Measurements from ENCODE around the gene VSTM2L.
"Not testable (repeated sequence)": the region's sequence is repeated elsewhere in the genome, so short reads cannot be mapped to it uniquely, and the experiment has no call there.

The VSTM2L gene, protein sequence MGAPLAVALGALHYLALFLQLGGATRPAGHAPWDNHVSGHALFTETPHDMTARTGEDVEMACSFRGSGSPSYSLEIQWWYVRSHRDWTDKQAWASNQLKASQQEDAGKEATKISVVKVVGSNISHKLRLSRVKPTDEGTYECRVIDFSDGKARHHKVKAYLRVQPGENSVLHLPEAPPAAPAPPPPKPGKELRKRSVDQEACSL

DNA sequence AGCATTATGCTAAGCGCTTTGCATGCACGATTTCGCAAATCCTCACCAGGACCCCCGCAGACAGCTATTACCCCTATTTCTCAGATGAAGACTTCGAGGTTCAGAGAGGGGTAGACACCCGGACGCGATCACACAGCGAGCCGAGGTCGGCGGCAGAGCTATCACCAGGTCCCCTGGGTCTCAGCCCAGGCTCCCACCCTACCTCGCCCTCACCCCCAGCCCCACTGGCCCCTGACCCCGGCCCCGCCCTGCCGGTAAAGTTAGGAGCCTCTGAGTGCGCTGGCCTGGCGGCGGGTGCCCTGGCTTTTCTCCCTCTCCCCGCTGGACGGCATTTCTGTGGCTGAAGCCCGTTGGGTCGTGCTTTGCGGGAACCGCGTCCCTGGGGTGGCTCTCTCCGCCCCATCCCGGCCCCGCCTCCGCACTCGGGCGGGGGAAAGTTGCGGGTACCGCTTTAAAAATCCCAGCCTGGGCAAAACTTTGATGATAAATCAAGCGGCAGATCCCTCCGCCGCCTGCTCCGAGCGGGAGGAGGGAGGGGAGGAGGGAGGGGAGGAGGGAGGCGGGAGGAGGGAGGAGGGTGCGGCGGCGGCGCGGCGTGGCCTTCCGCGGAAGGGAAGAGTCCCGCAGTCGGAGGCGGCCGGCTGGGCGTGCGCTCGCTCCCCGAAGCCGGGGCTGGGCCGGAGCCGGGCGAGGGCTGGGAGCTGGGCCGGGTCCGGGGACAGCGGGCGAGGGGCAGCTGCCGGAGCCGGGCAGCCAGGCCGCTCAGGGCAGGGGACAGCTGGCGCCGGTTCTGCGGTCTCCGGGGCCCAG, at the start of gene VSTM2L:
Gene VSTM2L, plus strand, starts transcription at position 624 of the 810 bp plus-strand sequence. CDS start 224 bp downstream, outside the sequence.
- no peak for DNase-seq (ENCODE audit: low read depth in 2 of 3, low spot score in 2 of 3)

DNA sequence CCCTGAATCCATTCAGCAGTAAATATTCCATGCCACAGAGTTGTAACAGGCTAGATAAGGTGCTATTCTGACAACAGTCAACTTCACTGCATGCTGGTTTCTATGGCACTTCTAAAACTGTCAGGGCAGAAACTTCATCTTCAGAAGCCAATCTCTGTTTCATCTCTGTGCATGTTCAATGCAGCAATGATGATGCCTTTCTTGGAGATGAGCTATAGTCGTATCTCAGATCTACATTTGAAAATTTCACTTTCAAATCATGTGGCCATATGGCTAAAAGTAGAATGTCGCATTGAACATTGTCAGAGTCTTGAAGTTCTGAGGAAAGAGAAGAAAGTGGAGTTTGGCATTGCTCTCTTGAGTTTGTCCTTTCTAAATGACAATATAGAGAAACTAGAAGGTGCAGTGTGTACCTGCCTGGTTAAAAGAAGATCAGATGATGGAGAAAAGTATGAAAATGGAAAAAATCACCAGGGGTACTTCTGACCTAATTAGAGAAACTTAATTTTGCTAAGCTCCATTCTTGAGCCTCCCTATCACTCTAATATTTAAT, 49.0 kb upstream of the VSTM2L start:
- DNase-seq (ENCODE audit: low read depth in 2 of 3, low spot score in 2 of 3): no peak

DNA sequence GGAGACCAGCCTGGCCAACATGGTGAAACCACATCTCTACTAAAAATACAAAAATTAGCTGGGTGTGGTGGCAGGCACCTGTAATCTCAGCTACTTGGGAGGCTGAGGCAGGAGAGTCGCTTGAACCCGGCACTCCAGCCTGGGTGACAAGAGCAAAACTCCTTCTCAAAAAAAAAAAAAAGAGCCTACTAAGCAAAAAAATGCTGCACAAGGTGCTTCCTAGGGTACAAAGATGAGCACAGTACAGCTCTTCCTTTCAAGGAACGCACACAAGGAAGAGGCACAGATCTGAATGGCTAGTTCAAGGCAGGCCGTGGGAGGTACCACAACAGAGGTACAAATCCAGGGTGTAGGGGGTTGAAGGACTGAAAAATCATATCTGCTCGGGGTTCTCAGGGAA, 46.9 kb upstream of the VSTM2L start:
- DNase-seq (ENCODE audit: low read depth in 2 of 3, low spot score in 2 of 3): not testable (repeated sequence)

DNA sequence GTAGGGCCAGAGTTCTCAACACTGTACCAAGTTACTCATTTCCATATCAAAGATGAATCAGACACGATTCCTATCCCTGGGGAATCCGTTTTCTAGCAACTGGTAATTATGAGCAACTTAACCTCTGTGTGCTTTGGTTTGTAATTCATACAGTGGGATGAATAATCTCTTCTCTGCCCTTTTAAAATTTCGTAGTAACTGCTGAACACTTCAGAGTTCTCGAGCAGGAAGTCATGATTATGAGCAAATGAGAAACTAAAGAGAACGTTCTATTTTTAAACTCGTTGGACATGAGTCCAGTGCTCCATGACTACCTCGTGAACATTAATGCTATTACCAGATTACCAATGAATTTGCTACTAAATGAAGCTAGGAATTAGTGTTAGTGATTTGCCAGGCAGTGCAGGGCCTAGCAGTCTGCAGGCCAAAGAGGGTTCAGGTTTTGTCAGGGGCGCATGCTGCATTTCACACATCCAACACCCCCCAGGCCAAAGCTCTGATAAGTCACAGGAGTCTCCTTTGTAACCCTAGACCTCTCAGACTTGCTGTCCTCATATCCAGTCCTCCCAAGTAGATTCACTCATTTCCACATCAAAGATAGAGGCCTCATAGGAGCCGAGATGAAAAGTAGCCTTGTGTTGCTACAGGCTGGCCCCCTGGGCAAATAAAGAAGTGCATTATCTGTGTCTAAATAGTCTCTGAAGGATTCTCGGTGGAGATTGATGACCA, 45.8 kb upstream of the VSTM2L start:
- DNase-seq (ENCODE audit: low read depth in 2 of 3, low spot score in 2 of 3): no peak

DNA sequence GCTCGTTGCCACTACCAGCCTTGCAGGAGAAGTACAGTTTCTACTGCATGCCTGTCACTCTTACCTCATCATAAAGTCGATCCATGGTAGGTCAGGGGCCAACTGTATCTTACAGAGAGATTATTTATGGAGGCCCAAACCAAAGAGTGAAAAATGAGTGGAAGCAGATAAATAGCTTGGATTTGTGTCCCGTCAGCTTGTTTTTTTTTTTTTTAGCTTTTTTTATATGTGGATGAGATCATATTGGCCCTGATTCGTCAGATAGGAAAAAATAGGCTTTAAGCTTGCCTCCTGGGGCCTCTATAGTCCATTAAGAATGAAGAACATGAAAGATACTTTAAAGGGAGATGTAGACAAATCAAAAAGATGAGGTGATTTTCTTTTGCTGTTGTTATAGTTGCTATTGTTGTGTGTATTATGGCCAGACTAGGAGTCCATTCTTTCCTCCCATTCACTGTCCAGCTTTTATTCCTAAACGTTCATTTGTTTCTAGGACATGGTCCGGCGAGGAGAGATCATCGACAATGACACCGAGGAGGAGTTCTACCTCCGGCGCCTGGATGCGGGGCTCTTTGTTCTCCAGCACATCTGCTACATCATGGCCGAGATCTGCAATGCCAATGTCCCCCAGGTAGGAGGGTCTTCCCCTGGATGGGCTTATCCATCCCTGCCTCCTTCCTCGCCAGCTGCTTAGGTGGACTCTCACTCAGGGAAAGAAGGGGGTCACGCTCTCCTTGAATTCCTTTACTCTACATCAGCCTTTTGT, 43.3 kb upstream of the VSTM2L start:
- DNase-seq (ENCODE audit: low read depth in 2 of 3, low spot score in 2 of 3): no peak

DNA sequence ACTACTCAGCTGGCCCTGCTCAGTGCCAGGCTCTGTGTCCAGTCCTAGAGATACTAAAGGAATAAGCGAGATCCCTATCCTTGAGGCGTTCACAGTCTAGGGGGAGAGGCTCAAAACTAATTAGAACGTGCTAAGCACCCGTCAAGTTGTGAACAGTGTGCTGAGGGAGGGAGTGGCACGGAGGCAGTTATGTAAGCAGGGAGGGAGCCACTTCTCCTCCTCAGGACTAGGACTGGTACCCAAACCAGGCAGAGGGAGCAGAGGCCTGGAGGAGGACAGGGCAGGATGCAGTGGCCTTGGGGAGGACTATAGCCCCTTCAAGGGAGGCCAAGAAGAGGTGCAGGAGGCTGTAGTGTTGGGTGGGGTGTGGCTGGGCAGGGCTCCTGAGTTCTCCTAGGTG, 39.6 kb upstream of the VSTM2L start:
- DNase-seq (ENCODE audit: low read depth in 2 of 3, low spot score in 2 of 3): no peak

DNA sequence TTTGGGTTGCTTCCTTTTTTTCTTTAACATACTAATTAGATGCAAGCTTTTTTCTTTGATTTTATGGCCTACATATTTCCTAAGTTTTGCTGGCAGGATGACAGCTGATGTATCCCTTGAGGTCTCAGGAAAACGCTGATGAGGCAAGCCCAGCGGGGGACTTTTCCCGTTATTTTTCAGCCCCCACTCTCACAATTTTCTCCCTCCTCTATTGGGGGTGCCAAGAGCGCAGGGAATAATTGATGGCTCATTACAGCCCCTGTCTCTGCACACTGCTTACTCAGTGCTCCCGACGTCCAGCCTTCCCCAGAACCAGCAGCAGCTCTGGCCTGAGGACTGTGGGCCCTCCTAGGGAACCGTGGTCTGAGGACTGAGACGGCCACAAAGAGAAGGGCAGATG, 38.6 kb upstream of the VSTM2L start:
- DNase-seq (ENCODE audit: low read depth in 2 of 3, low spot score in 2 of 3): no peak

DNA sequence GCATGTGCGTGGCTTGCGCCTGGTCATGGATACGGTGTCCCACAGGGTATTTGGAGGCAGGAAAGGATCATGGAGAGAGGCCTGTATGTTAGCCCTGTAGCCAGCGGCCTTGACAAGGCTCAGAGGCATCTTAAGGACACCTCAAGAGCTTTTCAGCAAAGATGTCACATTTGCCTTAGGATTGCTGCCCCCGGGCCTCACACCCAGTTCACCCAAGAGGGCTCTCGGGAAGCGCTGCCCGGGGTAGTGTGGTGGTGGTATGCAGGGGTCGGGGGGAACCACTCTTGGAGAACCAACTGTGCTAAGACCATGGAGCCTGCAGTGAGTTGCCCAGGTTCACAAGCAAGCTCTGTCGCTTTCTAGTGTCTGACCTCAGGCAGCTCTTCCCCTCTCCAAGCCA, 36.9 kb upstream of the VSTM2L start:
- DNase-seq (ENCODE audit: low read depth in 2 of 3, low spot score in 2 of 3): no peak

DNA sequence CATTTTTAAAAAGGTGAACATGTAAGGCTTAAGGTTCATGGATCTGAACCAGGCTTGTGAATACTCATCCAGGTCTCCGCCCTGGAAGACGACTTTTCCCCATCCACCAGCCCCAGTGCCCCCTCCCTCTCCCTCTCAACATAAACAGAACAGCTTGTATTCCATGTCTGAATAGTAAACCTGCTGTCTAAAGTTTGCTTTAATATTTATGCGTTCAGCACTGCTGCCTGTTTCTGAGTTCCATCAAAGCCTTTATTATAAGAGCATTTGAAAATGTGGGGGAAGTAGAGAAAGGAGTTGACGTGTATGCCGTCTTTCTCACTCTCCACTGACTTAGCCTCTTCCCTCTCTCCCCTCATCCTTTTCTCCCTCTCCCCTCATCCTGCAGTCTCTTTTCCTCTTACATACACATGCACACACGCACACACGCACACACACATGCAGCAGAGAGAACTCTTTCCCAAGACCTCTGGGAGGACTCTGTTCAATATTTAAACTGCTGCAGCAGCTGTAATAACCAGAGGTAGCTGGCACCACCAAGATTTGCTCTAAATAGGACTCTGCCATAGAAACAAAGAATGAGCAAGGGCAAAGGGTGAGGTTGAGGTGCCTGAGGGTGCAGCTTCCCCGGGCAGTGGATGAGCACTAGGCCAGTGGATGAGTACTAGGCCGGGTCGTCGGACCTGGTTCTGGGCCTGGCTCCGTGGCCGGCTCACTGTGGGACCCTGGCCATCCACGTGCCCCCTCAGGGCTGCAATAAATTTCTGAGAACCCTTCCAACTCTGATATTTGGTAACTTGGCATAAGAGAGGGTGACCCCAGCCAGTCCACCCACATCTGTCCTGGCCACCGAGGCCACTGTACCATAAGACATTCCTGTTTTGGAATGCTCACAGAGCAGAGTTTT, 35.4 kb upstream of the VSTM2L start:
- DNase-seq (ENCODE audit: low read depth in 2 of 3, low spot score in 2 of 3): no peak

DNA sequence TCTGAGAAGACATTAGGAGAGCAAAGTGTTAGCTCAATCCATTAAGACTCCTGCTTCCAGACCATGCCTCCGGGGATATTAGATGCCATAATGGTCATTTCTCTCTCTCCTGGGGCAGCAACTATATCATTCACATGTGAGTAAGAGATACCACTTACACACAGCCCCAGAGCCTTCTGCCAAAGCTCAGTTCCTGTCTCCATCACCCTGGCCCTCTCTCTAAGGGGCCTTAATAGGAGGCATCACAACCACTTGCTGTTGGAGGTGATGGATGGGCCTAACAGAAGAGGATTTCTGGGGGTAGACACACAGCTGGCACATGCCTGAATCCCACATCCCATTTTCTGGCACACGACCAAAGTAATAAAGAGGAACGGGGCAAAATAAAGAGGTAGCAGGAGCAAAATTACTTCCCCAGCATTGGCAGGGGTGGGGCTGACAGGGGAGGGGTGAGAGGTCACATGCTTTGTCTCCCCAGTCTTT, 34.0 kb upstream of the VSTM2L start:
- DNase-seq (ENCODE audit: low read depth in 2 of 3, low spot score in 2 of 3): no peak

DNA sequence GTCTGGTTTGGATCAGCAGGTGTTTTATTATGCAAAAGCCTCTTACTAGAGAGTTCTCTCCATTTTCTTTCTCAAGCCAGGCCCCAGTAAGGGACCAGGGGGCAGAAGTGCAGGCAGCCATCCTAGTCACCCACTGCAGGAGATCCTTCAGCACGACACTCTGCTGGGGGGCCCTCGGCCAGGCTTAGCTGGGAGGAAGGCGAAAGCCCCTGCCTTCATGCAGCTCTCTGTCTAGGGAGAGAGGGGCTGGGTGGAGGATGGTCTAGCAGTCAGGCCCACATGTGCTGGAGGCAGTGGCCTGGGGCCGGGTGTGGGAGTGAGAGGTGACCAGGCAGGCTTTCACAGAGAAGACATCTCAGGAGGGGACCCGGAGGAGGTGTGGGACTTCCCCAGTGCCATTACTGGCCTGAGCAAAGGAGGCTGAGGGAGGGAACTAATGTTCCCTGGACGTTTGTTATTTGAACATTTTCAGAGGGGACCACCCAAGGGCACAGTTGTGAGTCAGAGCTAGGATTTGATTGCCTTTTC, 33.5 kb upstream of the VSTM2L start:
- DNase-seq (ENCODE audit: low read depth in 2 of 3, low spot score in 2 of 3): no peak

DNA sequence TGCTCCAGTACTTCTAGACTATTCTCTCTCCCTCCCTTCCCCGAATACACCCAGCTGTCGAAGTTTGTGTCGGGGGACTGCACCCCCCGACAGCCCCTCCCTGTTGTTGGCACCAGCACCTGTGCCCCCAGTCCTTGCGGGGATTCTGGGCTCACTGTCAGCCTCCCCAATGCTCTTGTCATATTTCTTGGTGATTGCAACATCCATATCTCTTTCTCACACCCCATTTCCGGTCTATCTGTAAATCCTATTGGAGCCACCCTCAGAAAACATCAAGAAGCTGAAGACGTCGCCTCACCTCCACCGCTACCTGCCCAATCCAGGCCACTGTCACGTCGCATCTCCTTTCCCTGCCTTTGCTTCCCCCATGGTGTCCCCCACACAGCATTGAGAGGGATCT, 32.6 kb upstream of the VSTM2L start:
- DNase-seq (ENCODE audit: low read depth in 2 of 3, low spot score in 2 of 3): no peak

DNA sequence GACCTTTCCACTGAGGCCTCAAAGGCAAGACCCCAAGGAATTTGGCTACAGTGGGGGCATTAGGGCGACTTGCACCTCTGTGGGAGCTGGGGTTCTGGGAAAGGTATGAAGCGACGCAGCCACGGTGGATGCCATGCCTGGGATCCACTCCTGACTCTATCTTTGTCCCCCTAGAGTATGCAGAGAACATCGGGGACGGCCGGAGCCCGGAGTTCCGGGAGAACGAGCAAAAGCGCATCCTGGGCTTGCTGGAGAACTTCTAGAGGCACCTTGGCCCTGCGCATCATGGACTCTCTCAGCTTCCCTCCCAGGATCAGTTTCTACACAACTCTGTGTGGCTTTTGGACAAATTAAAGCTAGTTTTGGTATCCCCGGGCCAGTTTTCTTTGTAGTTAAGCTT, 31.2 kb upstream of the VSTM2L start:
- DNase-seq (ENCODE audit: low read depth in 2 of 3, low spot score in 2 of 3): no peak

DNA sequence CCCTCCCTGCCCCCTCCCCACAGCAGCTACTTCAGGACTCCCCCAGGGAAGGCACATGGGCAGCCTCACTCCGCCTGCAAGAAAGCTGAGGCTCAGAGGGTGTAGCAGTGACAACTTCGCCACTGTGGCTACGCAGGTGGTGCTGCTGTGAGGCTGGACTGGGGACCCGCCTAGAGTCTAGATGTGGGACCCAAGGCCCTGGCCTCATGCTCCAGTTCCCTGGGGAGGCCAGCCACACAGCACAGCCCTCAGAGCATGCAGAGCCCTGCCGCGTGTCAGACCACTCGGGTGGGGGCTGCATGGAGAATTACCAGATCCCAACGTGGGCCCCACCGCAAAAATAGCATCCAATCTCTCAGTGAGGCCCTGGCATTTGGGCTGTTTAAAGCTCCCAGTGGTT, 30.8 kb upstream of the VSTM2L start:
- no peak for DNase-seq (ENCODE audit: low read depth in 2 of 3, low spot score in 2 of 3)

DNA sequence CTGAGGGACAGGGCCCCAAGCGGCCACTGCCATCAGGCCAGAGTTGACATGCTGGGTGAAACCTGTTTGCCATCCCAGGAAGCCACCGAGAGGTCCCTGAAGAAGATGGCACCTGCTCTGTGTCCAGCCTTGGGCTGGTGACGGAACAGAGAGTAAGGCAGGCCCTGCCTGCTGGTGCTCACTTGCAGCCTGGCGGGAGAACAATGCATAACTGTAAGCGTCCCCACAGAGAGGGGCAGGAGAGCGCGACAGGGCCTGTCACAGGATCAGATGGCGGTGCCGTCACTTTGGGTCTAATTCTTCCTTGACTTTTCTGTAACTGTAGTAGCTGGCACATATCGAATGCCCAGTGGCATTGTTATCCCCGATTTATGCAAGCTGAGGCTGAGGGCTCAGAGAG, 29.0 kb upstream of the VSTM2L start:
- no peak for DNase-seq (ENCODE audit: low read depth in 2 of 3, low spot score in 2 of 3)

DNA sequence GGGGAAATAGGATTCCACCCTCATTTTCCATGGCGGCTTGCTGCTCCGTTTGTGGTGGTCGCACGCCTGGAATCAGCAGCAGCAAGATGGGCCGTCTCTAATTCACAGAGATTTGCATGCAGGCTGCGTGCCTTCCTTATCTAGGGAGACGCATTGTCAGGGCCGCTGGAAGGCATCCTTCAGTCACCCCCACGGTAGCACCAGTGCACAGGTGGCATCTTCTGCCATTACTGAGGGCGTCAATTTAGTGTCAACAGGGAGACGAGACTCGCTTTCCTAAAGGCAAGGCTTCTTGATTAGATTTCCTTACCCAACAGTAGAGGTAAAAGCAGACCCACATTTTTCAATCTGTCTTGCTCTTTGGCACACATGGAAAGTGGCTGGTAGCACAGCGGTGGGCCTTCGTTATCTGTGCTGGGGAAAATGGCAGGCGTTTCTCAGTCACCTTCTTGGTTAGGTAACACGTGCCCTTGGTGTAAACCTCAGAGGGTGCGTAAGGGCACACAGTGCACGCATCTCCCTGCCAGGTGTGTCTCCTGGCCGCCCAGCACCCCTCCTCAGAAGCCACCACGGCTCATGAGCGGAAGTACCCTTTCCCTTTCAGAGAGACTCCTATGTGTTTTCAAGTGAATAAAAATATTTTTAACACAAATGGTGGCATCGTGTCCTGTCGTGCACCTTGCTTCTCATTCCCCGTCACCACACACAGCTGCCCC, 27.3 kb upstream of the VSTM2L start:
- DNase-seq (ENCODE audit: low read depth in 2 of 3, low spot score in 2 of 3): no peak

DNA sequence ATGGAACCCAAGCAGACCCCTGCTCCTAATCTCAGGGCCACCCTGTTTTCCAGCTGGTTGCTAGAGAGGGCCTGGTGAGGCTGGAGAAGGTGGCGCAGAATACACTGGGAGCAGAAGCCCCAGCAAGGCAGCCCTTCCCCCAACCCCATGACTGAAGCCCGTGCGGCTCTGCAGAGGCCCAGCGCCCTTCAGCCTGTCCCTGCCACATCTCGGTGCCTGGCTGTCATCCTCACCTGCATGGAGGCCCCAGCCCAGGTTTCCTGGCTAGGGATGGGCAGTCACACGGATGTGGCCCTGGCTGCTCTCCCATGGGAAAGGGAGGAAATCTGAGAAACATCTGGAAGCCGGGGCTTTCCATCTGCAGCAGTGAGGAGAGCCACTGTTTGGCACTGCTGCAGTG, 26.1 kb upstream of the VSTM2L start:
- DNase-seq (ENCODE audit: low read depth in 2 of 3, low spot score in 2 of 3): no peak

DNA sequence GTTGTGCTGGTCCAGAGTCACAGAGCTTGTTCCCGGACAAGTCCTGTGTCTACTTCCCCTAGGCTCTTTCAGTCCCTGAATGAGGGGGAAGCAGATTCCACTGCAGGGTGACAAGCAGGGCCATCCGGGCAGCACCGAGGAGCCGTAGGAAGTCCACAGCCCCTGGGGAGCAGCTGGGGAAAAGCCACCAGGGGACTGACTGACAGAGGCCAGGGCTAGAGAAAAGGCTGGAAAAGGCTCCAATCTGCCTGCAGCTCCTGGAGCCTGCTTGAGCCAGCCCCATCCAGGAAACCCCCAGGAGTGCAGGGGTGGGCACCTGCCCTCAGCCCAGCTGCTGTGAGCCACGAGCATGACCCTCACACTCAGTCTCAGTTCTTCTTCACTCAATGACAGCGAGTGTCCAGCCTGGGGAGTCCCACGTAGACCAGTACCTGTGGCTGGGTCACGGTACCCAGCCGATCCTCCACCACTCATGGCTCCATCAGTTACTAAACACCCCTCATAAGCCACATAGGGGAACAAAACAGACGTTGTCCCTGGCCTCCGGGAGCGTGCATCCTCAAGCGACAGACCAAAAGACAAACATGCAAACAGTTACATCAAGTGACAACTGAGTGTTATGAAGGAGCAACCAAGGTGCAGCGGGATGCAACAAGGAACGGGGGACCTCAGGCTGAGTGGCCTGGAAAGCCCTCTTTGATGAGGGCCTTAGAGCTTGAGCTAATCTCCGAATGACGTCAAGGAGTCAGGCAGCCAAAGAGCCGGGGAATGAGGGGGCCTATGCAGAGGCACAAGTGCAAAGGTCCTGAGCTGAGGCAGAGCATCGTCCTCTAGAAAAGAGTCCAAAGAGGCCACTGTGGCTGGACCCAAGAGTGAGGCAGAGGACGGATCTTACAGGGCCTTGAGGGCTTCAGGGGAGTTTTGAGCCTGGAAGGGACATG, 24.8 kb upstream of the VSTM2L start:
- DNase-seq (ENCODE audit: low read depth in 2 of 3, low spot score in 2 of 3): no peak
